ENCODE measurements around the gene EMC1. TPM values are rescaled to one million over a fixed set of nuclear protein-coding genes. Genes with fewer than 3 reads are reported as not detected.

Gene EMC1
- total RNA-seq, 1 donor from 2014 or later, result 50.5 TPM

DNA sequence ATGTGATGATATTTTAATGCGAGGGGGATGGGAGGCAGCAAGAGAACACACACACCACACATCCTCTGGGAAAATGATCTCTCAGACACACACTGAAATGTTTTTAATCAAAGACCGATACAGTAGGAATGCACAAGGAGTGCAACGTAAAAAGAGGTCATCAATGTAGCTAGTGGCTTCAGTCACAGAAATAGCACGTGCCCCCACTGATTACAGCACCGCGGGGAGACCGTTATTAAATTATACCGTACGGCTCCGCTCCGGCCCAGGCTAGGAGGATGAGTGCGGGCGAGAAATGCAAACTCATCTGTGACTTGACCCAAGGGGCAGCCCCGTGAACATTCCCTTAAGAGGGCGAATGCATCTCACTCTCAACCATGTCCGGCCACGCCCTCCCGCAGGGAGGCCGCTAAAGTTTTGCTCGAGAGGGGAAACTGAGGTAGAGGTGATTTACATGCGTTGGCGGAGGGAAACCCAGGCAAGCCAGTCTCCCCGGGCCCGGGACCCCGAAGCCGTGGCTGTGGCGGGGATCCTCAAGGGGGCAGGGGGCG lies 41.8 kb downstream of the EMC1 start:
- peak overlapping the region; percentile 98 for H3K27ac Mint-ChIP-seq (ENCODE audit: unreplicated experiment)

DNA sequence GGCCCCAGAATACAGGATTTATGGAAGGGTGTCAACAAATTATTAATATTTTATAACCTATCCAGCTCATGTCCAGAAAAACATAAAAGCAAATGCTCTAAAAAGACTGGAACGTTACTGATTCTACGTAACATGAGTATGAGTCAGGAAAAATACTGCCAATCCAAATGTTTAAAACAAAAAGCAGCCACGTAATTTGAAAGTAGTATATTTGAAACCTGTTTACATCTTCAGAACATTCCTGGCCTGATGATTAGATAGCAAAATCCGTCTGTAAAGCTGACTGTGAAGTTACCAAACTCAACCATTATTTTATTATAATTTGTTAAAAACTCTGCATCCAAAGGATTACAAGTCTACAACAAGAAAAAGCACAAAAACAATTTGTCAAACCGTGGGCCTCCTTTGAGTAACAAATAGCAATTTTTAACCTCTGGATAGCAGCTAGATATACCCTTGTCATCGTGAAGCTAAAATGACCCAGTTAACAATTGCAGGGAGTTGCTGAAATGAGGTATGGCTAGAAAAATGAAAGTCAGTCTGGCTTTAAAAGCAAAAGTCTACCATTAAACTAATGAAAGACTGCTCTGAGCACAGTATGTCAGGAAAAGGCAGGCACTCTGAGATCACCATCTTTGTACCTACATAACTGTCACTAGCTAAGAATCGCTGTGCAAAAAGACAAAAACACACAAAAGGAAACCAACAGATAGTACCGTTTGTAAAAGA lies 42.5 kb downstream of the EMC1 start:
- TF ChIP-seq, protein P1, sequence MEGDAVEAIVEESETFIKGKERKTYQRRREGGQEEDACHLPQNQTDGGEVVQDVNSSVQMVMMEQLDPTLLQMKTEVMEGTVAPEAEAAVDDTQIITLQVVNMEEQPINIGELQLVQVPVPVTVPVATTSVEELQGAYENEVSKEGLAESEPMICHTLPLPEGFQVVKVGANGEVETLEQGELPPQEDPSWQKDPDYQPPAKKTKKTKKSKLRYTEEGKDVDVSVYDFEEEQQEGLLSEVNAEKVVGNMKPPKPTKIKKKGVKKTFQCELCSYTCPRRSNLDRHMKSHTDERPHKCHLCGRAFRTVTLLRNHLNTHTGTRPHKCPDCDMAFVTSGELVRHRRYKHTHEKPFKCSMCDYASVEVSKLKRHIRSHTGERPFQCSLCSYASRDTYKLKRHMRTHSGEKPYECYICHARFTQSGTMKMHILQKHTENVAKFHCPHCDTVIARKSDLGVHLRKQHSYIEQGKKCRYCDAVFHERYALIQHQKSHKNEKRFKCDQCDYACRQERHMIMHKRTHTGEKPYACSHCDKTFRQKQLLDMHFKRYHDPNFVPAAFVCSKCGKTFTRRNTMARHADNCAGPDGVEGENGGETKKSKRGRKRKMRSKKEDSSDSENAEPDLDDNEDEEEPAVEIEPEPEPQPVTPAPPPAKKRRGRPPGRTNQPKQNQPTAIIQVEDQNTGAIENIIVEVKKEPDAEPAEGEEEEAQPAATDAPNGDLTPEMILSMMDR (IDR thresholded peaks at IDR 0.05; ENCODE audit: unreplicated experiment), result no peak
- no peak for DNase-seq (ENCODE audit: low spot score)
- Mint-ChIP-seq H3K4me1 (ENCODE audit: unreplicated experiment) (peaks cover 50% of the 10 kb centered on the region), H3K27me3 (ENCODE audit: unreplicated experiment) (peaks cover 12% of the 10 kb centered on the region), H3K9me3 (ENCODE audit: unreplicated experiment) (no peaks in the 10 kb centered on the region), H3K36me3 (ENCODE audit: low read depth, unreplicated experiment) (peaks cover 24% of the 10 kb centered on the region), H3K27ac (ENCODE audit: unreplicated experiment) (peak overlapping the region; percentile 98), H3K4me3 (ENCODE audit: unreplicated experiment) (peak overlapping the region; percentile 98)

More for the DNA sequence above, 41.8 kb downstream of the EMC1 start:
- peaks cover 30% of the 10 kb centered on the region for H3K36me3 Mint-ChIP-seq (ENCODE audit: low read depth, unreplicated experiment)
- TF ChIP-seq, protein P1 (IDR thresholded peaks at IDR 0.05; ENCODE audit: unreplicated experiment), result no peak
- peaks cover 46% of the 10 kb centered on the region for H3K4me1 Mint-ChIP-seq (ENCODE audit: unreplicated experiment)
- H3K27me3 Mint-ChIP-seq (ENCODE audit: unreplicated experiment), result peaks cover 10% of the 10 kb centered on the region
- no peaks in the 10 kb centered on the region for H3K9me3 Mint-ChIP-seq (ENCODE audit: unreplicated experiment)
- no peak for DNase-seq (ENCODE audit: low spot score)
- H3K4me3 Mint-ChIP-seq (ENCODE audit: unreplicated experiment), result peak overlapping the region; percentile 98

DNA sequence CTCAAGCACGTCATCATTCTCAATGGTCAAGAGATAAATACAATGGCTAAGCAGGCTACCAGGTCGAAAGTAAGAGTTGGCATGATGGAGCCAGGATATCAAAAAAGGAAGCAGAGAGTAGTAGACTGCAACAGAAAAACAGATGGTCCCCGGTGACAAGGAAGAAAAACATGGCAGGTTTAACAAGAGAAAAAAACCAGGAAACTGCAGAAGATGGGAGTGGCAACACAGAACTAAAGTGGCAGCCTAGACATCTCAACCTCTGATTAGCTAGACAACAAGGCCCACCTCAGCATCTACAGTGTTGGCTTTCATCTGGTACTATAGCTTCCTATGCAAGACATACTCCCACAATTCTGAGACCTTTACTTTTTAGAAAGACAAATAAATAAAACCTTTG lies 44.4 kb downstream of the EMC1 start:
- peak; percentile 27 for DNase-seq (ENCODE audit: low spot score)
- H3K36me3 Mint-ChIP-seq (ENCODE audit: low read depth, unreplicated experiment), result peaks cover 28% of the 10 kb centered on the region
- H3K4me3 Mint-ChIP-seq (ENCODE audit: unreplicated experiment), result peak overlapping the region; percentile 47
- H3K9me3 Mint-ChIP-seq (ENCODE audit: unreplicated experiment), result no peaks in the 10 kb centered on the region
- H3K27me3 Mint-ChIP-seq (ENCODE audit: unreplicated experiment), result peaks cover 9% of the 10 kb centered on the region
- H3K4me1 Mint-ChIP-seq (ENCODE audit: unreplicated experiment), result peaks cover 54% of the 10 kb centered on the region
- H3K27ac Mint-ChIP-seq (ENCODE audit: unreplicated experiment), result peak overlapping the region; percentile 90
- TF ChIP-seq, protein P1 (IDR thresholded peaks at IDR 0.05; ENCODE audit: unreplicated experiment), result no peak

DNA sequence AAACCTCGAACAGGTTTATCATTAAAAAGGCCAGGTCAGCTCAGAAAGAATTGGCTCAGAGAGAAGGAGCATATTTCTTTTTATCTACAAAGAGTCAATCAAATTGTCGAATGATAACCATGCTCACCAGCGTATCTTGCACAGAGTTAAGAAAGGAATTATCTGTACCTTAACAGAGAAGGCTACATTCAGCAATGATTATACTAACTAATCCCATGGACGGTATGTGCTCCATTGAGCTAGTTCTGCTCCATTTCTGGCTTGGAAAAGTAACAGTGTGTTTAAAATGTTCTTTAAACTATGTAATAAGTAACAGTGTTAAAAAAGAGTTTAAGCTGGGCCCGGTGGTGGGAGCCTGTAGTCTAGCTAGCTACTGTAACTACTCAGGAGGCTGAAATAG lies 45.5 kb downstream of the EMC1 start:
- no peak overlapping the region for H3K4me3 Mint-ChIP-seq (ENCODE audit: unreplicated experiment)
- H3K4me1 Mint-ChIP-seq (ENCODE audit: unreplicated experiment), result peaks cover 48% of the 10 kb centered on the region

More for the DNA sequence above, 45.5 kb downstream of the EMC1 start:
- DNase-seq (ENCODE audit: low spot score), result no peak
- H3K27ac Mint-ChIP-seq (ENCODE audit: unreplicated experiment), result peak overlapping the region; percentile 94
- H3K9me3 Mint-ChIP-seq (ENCODE audit: unreplicated experiment), result no peaks in the 10 kb centered on the region
- H3K36me3 Mint-ChIP-seq (ENCODE audit: low read depth, unreplicated experiment), result peaks cover 28% of the 10 kb centered on the region
- TF ChIP-seq, protein P1 (IDR thresholded peaks at IDR 0.05; ENCODE audit: unreplicated experiment), result no peak
- H3K27me3 Mint-ChIP-seq (ENCODE audit: unreplicated experiment), result peaks cover 9% of the 10 kb centered on the region
